VCaP (cell line): Measurements from ENCODE around the gene KCNH4.

ENCODE experiments used
- H3K27ac ChIP-seq: fragments of 450-650 bp; 2 replicates; pipeline ENCODE4 v1.5.1; 2017
- TF ChIP-seq, protein P1 (sequence below): fragments of 450-650 bp; conservative IDR thresholded peaks from 2 replicates; pipeline ENCODE4 v1.5.1; 2017; ENCODE audit warnings: mild to moderate bottlenecking, moderate library complexity

The KCNH4 gene

GRCh38 chr17:42167807-42168206, 13.1 kb downstream of the KCNH4 start:
- TF ChIP-seq, protein P1, sequence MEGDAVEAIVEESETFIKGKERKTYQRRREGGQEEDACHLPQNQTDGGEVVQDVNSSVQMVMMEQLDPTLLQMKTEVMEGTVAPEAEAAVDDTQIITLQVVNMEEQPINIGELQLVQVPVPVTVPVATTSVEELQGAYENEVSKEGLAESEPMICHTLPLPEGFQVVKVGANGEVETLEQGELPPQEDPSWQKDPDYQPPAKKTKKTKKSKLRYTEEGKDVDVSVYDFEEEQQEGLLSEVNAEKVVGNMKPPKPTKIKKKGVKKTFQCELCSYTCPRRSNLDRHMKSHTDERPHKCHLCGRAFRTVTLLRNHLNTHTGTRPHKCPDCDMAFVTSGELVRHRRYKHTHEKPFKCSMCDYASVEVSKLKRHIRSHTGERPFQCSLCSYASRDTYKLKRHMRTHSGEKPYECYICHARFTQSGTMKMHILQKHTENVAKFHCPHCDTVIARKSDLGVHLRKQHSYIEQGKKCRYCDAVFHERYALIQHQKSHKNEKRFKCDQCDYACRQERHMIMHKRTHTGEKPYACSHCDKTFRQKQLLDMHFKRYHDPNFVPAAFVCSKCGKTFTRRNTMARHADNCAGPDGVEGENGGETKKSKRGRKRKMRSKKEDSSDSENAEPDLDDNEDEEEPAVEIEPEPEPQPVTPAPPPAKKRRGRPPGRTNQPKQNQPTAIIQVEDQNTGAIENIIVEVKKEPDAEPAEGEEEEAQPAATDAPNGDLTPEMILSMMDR: no peak
- no peak overlapping the region for H3K27ac ChIP-seq

- TF ChIP-seq, protein P1: no peak
- no peak overlapping the region for H3K27ac ChIP-seq
These were observed 14.7 kb downstream of the KCNH4 start for GRCh38 chr17:42166196-42166763.

DNA sequence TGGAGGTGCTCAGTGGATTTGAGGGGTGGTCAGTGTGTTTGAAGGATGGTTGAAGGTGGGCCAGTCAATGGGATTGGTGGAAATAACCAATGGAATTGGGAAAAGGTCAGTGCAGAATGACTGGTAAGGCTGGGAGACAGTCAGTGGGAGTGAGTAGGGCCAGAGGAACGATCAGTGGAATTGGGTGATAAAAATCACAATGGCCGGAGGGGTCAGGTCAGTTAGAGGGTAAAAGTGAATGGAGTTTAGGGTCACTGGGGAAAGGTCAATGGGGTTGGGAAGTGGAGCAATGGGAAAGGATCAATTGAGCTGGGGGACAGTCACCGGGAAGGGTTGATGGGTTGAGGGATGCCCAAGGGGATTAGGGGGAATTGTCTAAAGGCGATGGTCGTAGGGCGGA, 15.2 kb downstream of the KCNH4 start:
- TF ChIP-seq, protein P1: no peak
- H3K27ac ChIP-seq: no peak overlapping the region

DNA sequence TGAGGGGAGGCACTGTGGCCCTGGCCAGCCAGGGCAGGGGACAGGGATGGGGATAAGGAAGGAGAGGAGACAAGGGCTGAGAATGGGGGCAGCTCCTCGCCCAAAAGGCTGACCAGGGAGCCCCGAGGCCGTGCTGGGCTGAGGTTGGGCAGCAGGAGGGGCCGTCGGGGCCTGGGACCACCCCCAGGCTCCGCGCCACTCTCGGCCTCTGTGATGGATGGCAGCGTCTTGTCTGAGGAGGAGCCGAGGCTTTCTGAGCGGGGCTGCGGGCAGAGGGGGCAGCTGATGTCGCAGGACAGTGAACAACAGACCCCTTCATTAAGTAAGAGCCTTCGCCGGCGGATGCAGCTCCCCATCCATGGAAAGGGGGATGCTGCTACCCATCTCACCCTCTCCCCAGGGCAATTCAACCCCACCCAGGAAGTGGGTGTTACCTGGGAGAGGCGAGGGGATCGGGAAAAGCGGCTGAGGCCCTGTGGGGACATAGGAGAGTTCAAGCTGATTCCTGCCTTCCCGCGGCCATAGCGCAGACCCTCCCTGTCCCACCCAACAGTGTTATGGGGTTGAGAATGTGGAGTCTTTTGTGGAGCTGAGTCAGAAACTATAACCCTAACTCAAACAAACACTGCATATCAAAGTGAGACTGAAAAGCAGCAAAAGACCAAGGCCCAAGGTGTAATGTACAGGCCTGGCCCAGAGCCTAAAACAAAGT, 17.1 kb downstream of the KCNH4 start:
- TF ChIP-seq, protein P1: no peak

GRCh38 chr17:42163113-42163512, 17.8 kb downstream of the KCNH4 start:
- TF ChIP-seq, protein P1: no peak
- H3K27ac ChIP-seq: no peak overlapping the region

More for the DNA sequence above, 17.1 kb downstream of the KCNH4 start:
- H3K27ac ChIP-seq: no peak overlapping the region

GRCh38 chr17:42160531-42160910, 20.4 kb downstream of the KCNH4 start:
- TF ChIP-seq, protein P1: no peak
- no peak overlapping the region for H3K27ac ChIP-seq

DNA sequence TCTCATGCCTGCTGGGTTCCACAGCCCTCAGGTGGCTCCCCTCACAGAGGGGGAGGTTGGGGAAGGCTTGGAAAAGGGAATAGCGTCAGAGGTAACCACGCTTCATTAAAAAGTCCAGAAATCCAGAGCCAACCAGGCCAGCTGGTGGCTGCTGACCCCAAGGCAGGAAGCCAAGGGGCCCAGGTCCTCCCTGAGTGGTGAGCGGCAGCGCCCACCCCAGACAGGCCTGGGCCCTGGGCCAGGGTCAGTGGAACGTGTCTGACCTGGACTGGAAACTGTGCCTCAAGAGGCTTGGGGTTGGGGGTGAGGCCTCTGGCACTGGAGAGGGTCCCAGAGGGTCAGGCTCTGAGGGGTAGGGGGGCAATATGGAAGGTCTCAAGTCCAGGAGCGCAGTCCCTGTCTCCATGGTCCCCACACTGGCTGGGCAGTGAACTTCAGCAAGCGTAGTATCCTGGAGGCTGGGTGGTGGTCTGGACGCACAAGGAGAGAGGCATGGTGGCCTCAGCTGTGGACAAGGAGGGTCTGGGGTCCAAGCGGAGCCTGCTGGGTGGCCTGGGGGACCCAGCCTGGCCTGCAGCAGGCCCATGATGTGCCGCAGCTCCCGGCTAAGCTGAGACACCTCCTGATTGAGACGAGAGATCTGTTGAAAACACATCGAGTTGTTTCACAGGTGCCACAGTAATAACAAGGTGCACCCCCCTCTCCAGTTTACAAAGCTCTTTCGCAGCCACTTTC, 21.0 kb downstream of the KCNH4 start:
- TF ChIP-seq, protein P1: no peak
- H3K27ac ChIP-seq: no peak overlapping the region
